Measurements from ENCODE around the gene LCE7A.

The LCE7A gene

GRCh38 chr1:152886085-152886484 is 26.3 kb downstream of the LCE7A start:
- POLR2A ChIA-PET: no interaction called here
- H3K4me1 ChIP-seq (ENCODE audit: control insufficient read depth, insufficient read depth, low read length): no peaks in the 10 kb centered on the region
- CTCF ChIA-PET: interaction anchor here (1.4 to 2.7 kb wide), 2 partner anchors 8 to 15 kb away, joined by 3 to 18 read pairs; partner anchors contain the start of gene SMCP
- TF ChIP-seq KLF8 (tag by site-specific recombination; IDR thresholded peaks at IDR 0.05) (no peak), ZBTB26 (tag by site-specific recombination; optimal IDR thresholded peaks at IDR 0.05) (no peak), RBAK (tag by site-specific recombination; IDR thresholded peaks at IDR 0.05) (no peak), ZFHX2 (tag by site-specific recombination; conservative IDR thresholded peaks at IDR 0.05) (no peak), ZNF677 (tag by site-specific recombination; IDR thresholded peaks at IDR 0.05) (no peak), YY2 (tag by site-specific recombination; IDR thresholded peaks at IDR 0.05) (no peak), TRIM28 (IDR thresholded peaks at IDR 0.05; ENCODE audit: borderline replicate concordance, low read length) (no peak), ZNF416 (tag by site-specific recombination; IDR thresholded peaks at IDR 0.05) (no peak), BCL11B (tag by site-specific recombination; IDR thresholded peaks at IDR 0.05; ENCODE audit: low read depth) (no peak), REPIN1 (tag by site-specific recombination; IDR thresholded peaks at IDR 0.05; ENCODE audit: low read depth) (no peak), SALL2 (tag by site-specific recombination; IDR thresholded peaks at IDR 0.05; ENCODE audit: borderline replicate concordance) (no peak), EGR2 (tag by site-specific recombination; IDR thresholded peaks at IDR 0.05; ENCODE audit: low read depth) (no peak), ZNF18 (tag by site-specific recombination; IDR thresholded peaks at IDR 0.05) (no peak), SETDB1 (IDR thresholded peaks at IDR 0.05; ENCODE audit: insufficient read length, low read length) (no peak), IKZF3 (tag by site-specific recombination; IDR thresholded peaks at IDR 0.05) (no peak), ZNF155 (tag by site-specific recombination; IDR thresholded peaks at IDR 0.05) (no peak), KLF7 (tag by site-specific recombination; IDR thresholded peaks at IDR 0.05; ENCODE audit: borderline replicate concordance) (no peak), ZNF202 (tag by site-specific recombination; IDR thresholded peaks at IDR 0.05; ENCODE audit: borderline replicate concordance) (no peak), ZNF560 (tag by site-specific recombination; IDR thresholded peaks at IDR 0.05; ENCODE audit: borderline replicate concordance) (no peak)
- no peak overlapping the region for H3K4me3 ChIP-seq (ENCODE audit: low read depth, low read length)
- no peaks in the 10 kb centered on the region for H3K9me3 ChIP-seq (ENCODE audit: control insufficient read depth, insufficient read depth, low read depth, low read length)
- H3K36me3 ChIP-seq (ENCODE audit: control insufficient read depth in 2 of 2, insufficient read depth in 1 of 2, low read length in 2 of 2): no peaks in the 10 kb centered on the region
- no peak overlapping the region for H3K27ac ChIP-seq (ENCODE audit: extremely low read depth, low read depth, low read length)

- Histone ChIP-seq H3K4me1 (ENCODE audit: control insufficient read depth, insufficient read depth, low read length) (no peaks in the 10 kb centered on the region), H3K9me3 (ENCODE audit: control insufficient read depth, insufficient read depth, low read depth, low read length) (no peaks in the 10 kb centered on the region), H3K4me3 (ENCODE audit: low read depth, low read length) (no peak overlapping the region), H3K27ac (ENCODE audit: extremely low read depth, low read depth, low read length) (no peak overlapping the region), H3K36me3 (ENCODE audit: control insufficient read depth in 2 of 2, insufficient read depth in 1 of 2, low read length in 2 of 2) (no peaks in the 10 kb centered on the region)
- POLR2A ChIA-PET: no interaction called here
- CTCF ChIA-PET: interaction anchor here (0.9 to 2.7 kb wide), 4 partner anchors 9 to 39 kb away, joined by 3 to 18 read pairs (median 4); partner anchors contain the start of gene SMCP
- TF ChIP-seq OSR2 (tag by site-specific recombination; IDR thresholded peaks at IDR 0.05): no peak
- no peak for TF ChIP-seq ZFP69B (tag by site-specific recombination; IDR thresholded peaks at IDR 0.05)
- no peak for TF ChIP-seq ZNF514 (tag by site-specific recombination; IDR thresholded peaks at IDR 0.05)
- TF ChIP-seq SP7 (tag by site-specific recombination; IDR thresholded peaks at IDR 0.05): no peak
- TF ChIP-seq KLF10 (tag by site-specific recombination; IDR thresholded peaks at IDR 0.05): no peak
- TF ChIP-seq ZBTB49 (tag by site-specific recombination; IDR thresholded peaks at IDR 0.05; ENCODE audit: low read depth): no peak
- TF ChIP-seq ZNF658 (tag by site-specific recombination; IDR thresholded peaks at IDR 0.05): no peak
- TF ChIP-seq ZNF174 (tag by site-specific recombination; IDR thresholded peaks at IDR 0.05): no peak
- TF ChIP-seq ZNF350 (tag by site-specific recombination; IDR thresholded peaks at IDR 0.05): no peak
- TF ChIP-seq ZIC2 (tag by site-specific recombination; IDR thresholded peaks at IDR 0.05): no peak
- no peak for TF ChIP-seq ZNF530 (tag by site-specific recombination; IDR thresholded peaks at IDR 0.05; ENCODE audit: low read depth)
- no peak for TF ChIP-seq ZNF416 (tag by site-specific recombination; IDR thresholded peaks at IDR 0.05)
- no peak for TF ChIP-seq ZNF521 (tag by site-specific recombination; IDR thresholded peaks at IDR 0.05)
These were observed 27.1 kb downstream of the LCE7A start for GRCh38 chr1:152886758-152887409.
